ENCODE measurements around the gene C1QTNF6. TPM values are rescaled to one million over a fixed set of nuclear protein-coding genes. Genes with fewer than 3 reads are reported as not detected.

The C1QTNF6 gene
- total and polyA plus RNA-seq, 2 of the 8 experiments (the other 6 are each of a cell fraction or from before 2014, with no cell fraction given): 3.1 to 6.5 TPM

- TF ChIP-seq USF2 (IDR thresholded peaks at IDR 0.05; ENCODE audit: low read length): no peak
- TF ChIP-seq ATF3 (IDR thresholded peaks at IDR 0.05; ENCODE audit: insufficient read depth, low read depth, low read length): no peak
These were observed 33.6 kb upstream of the C1QTNF6 start (continued) for GRCh38 chr22:37221424-37222333.

Measured in H1 (cell line).